HG03175 (cell line): ENCODE data around the gene SPTBN1.
A peak's percentile ranks its signal among the peaks of the same experiment; 100 is the strongest.
"Not testable (repeated sequence)": the region's sequence is repeated elsewhere in the genome, so short reads cannot be mapped to it uniquely, and the experiment has no call there.

Source experiments
- ATAC-seq: cut with Tn5 transposase; IDR thresholded peaks from one replicate; pipeline ENCODE4 v1.9.1; 2021; ENCODE audit warnings: mild to moderate bottlenecking, moderate library complexity; ENCODE audit not compliant: unreplicated experiment

SPTBN1 gene

GRCh38 chr2:54524226-54524991 is 68.3 kb downstream of the SPTBN1 start:
- ATAC-seq: peak; percentile 69

DNA sequence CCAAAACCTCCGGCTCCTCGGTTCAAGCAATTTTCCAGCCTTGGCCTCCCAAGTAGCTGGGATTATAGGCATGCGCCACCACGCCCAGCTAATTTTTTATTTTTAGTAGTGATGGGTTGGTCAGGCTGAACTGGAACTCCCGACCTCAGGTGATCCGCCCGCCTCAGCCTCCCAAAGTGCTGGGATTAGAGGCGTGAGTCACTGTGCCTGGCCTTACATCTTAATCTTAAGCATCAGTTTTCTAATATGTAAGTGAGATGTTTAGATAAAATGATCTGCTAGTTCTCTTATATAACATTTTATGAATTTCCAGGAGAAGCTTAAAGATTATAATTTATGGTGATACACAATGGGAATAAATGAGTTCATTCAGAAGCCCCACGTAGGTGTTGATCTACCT is 69.2 kb downstream of the SPTBN1 start:
- ATAC-seq: no peak

DNA sequence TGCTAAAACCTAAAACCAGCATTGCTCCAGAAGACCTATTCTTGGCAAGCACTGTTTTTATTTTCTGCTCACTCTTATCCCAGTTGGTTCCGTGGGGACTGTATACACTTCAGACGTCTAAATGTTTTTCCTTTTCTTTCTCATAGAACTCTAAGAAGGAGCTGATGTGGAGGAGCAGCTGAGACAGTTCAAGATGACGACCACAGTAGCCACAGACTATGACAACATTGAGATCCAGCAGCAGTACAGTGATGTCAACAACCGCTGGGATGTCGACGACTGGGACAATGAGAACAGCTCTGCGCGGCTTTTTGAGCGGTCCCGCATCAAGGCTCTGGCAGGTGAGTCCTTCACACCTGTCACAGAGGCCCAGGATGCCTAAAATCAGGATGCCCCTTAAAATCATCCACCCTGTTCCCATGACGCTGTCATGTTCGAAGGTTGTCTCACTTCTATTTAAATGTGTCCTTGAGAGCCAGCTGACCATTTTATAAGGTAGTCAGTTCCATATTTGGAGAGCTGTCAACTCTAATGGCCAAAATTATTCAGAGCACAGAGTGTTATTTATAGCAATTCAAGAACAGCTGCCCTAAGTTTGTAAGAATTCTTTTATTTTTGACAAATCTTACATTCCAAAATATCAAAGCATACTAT is 70.2 kb downstream of the SPTBN1 start:
- ATAC-seq: no peak

GRCh38 chr2:54528311-54528955 is 72.3 kb downstream of the SPTBN1 start:
- no peak for ATAC-seq

GRCh38 chr2:54529518-54529917 is 73.4 kb downstream of the SPTBN1 start:
- ATAC-seq: not testable (repeated sequence)

GRCh38 chr2:54529935-54530334 is 73.8 kb downstream of the SPTBN1 start:
- no peak for ATAC-seq

- no peak for ATAC-seq
These were observed 75.4 kb downstream of the SPTBN1 start for GRCh38 chr2:54531558-54531957.

DNA sequence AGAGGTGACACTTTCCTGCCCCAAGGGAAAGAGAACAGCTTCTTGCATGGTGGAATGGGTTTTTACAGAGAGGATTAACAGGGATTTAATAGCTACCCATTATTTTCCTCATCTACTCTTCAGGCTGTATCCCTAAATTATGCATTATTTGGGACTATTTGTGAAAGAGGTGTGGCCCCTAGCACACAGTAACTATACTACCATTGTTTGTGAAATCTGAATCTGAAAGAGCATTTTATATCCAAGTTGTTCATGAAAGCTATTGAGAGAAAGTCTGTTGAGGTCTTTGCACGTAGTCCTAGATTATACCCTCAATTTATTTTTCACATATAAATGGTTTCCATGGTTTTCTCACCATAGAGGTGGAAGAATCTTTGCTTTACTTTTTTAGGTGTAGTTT is 78.1 kb downstream of the SPTBN1 start:
- ATAC-seq: no peak

DNA sequence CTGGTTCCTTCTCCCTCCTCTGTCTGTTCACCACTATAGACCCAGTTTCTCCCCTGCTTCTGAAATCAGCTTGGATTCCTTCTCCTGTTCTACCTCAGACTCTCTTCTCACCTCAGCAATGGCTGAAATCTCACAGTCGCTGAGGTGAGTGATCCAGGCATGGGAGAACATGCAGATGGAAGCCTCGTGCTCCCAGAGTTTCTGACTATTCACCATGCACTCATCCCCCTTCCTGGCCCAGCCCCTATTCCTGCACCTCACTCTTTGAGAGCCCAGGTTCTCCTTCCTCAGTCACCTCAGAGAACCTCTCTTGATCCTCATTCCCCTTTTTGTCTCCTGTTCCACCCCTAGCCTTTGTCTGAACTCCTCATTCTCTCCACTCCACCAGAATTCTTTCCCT is 78.5 kb downstream of the SPTBN1 start:
- ATAC-seq: no peak

GRCh38 chr2:54535599-54536195 is 79.6 kb downstream of the SPTBN1 start:
- no peak for ATAC-seq

GRCh38 chr2:54536720-54537119 is 80.6 kb downstream of the SPTBN1 start:
- no peak for ATAC-seq

GRCh38 chr2:54538537-54538936 is 82.4 kb downstream of the SPTBN1 start:
- ATAC-seq: no peak

DNA sequence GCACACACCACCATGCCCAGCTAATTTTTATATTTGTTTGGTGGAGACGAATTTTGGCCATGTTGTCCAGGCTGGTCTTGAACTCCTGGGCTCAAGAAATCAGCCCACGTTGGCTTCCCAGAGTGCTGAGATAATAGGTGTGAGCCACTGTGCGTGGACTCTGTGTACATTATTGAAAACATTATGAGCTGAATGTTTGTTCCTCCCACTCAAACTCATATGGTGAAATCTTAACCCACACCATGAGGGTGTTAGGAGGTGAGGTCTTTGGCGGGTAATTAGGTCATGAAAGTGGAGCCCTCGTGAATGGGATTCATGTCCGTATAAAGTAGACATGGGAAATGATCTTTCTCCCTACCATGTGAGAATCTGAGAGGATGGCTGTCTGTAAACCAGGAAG is 83.6 kb downstream of the SPTBN1 start:
- ATAC-seq: no peak

- ATAC-seq: no peak
These were observed 84.1 kb downstream of the SPTBN1 start for GRCh38 chr2:54540194-54540593.

- ATAC-seq: no peak
These were observed 85.9 kb downstream of the SPTBN1 start for GRCh38 chr2:54541995-54542394.

GRCh38 chr2:54543733-54544396 is 87.7 kb downstream of the SPTBN1 start:
- ATAC-seq: no peak

DNA sequence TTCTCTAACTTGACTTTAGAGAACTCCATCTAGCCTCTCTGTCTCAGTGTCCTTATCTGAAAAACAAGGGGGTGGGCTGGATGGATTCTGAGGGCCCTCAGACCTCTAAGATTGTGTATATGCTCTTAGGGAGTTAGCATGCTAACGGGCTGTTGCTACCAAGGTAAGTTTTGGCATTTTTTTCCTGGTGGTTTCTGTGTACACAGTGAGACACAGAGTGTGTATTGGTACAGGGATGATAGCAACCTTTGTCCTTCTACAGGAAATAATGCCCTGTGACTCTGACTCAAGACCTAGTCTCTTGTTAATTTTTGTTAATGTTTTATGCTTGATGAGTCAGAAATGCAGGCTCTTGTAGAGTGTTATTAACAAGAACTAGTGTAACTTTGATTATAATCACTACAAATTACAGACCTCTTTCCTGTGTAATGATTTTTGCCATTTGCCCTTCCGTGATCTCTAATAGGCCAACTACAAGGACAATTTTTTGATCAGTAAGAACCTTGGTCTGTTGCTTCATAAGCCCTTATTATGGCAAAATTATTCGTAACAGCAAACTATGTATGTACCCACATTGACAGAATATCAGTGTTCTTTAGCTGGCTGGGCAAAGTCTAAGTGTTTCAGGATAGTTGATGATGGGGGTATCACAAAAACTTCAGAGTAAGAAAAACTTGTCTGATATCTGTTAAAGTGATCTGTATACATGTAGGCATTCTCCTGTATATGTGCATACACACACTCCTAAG is 89.7 kb downstream of the SPTBN1 start:
- peak; percentile 78 for ATAC-seq

DNA sequence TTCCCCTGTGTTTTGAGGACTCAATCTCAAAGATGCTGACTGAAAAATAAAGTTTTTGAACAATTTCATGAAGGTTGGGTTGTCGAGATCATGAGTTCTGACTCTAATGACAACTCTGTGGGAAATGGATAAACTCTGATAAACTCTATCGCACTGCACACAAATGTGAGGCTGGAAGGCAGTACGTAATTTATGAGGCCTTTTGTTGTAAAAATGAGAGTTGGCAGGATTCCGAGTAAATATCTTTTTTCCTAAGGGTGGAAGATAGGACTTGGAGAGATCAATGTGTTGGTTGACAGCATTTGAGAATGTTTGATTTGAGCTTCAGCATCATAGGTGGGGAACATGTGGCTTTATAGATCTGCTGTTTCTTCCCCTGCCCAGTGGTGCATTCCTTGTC is 90.4 kb downstream of the SPTBN1 start:
- ATAC-seq: peak; percentile 2

GRCh38 chr2:54546923-54547720 is 91.0 kb downstream of the SPTBN1 start:
- peak; percentile 61 for ATAC-seq

DNA sequence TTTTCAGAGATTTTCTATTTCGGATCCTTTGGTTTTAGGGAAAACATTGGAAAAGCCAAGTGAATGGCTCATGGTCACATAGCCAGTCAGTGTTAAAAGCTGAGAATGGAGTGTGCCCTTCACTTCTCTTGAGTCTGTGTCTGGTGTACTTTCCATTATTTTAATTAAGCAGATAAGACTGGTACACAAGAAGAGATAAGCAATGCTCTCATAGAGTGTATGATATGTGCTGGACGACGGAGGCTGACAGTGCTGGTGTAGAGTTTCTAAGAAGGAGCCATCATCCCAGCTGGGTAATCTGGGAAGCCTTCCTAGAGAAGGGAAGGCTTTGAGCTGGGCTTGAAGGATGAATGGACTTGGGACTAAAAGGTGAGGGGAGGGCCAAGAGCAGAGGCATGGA is 93.3 kb downstream of the SPTBN1 start:
- ATAC-seq: no peak
